GM12878 (cell line): ENCODE measurements around the gene TDRKH. TPM values are rescaled to one million over a fixed set of nuclear protein-coding genes. Genes with fewer than 3 reads are reported as not detected.

Experiments used
- ATAC-seq: fragments of 200-7000 bp; cut with Tn5 transposase; 3 replicates; pipeline ENCODE4 v1.9.1; 2020; ENCODE audit warnings: mild to moderate bottlenecking, moderate library complexity
- BruUV-seq: library from RNA; stranded (reverse); fragments of 400-500 nt; replicated peaks from 2 replicates; lab custom pipeline; 2021; lab: Mats Ljungman, UMichigan
- CTCF ChIA-PET: fragments of 300-600 bp; sonication (Branson Sonifier 250); formaldehyde crosslinking; extraction: SDS; loops from one replicate; lab custom pipeline; 2021; ENCODE audit warnings: inconsistent platforms; lab: Yijun Ruan, JAX
- POLR2A ChIA-PET: fragments of 350-600 bp; formaldehyde crosslinking; extraction: SDS; loops from one replicate; lab custom pipeline; 2021; ENCODE audit warnings: inconsistent platforms; lab: Charles Lee
- RAD21 ChIA-PET: fragments of 300-600 bp; sonication (Branson Sonifier 250); formaldehyde crosslinking; loops from one replicate; lab custom pipeline; 2023; ENCODE audit warnings: antibody characterized with exemption; ENCODE audit not compliant: unreplicated experiment; lab: Charles Lee
- SMC1A ChIA-PET: fragments of 300-600 bp; sonication (Branson Sonifier 250); formaldehyde crosslinking; loops from one replicate; lab custom pipeline; 2023; ENCODE audit not compliant: unreplicated experiment, uncharacterized antibody; lab: Charles Lee
- DNase-seq: peaks from one replicate; pipeline ENCODE4 v3.0.0-alpha.2; 2011; ENCODE audit warnings: low read depth, low spot score
- FAIRE-seq: peaks from 3 replicates; lab custom pipeline; 2011; peaks lifted over from hg19 to GRCh38; lab: Jason Lieb, UNC
- H2AFZ ChIP-seq: 2 replicates; pipeline ENCODE4 v1.6.0; 2011; ENCODE audit warnings: low read depth, low read length, control low read depth; ENCODE audit not compliant: control insufficient read depth
- H3K27ac ChIP-seq: 2 replicates; pipeline ENCODE4 v1.5.1; 2011; ENCODE audit warnings: control low read depth; ENCODE audit not compliant: control insufficient read depth, insufficient read depth
- H3K27me3 ChIP-seq, 2 experiments: replicated peaks in 1 of 2; 2 replicates each; pipeline versions ENCODE4 v1.6.0 to v1.6.1; 2011; ENCODE audit warnings: low read length in 1 of 2; ENCODE audit not compliant: control insufficient read depth in 2 of 2, insufficient read depth in 2 of 2
- H3K36me3 ChIP-seq, 2 experiments: 2 replicates each; pipeline ENCODE4 v1.5.1; 2011; ENCODE audit warnings: low read length in 1 of 2; ENCODE audit not compliant: control insufficient read depth in 2 of 2, insufficient read depth in 2 of 2
- H3K4me1 ChIP-seq: 2 replicates; pipeline ENCODE4 v1.6.1; 2011; ENCODE audit warnings: mild to moderate bottlenecking, low read length, moderate library complexity, mixed read lengths; ENCODE audit not compliant: control insufficient read depth, insufficient read depth
- H3K4me2 ChIP-seq: 2 replicates; pipeline ENCODE4 v1.6.0; 2011; ENCODE audit warnings: control low read depth; ENCODE audit not compliant: control insufficient read depth, insufficient read depth
- H3K4me3 ChIP-seq: fragments of 200-600 bp; sonication (generic); 2 replicates; pipeline ENCODE4 v1.5.1; 2016
- H3K79me2 ChIP-seq: 2 replicates; pipeline ENCODE4 v1.6.0; 2011; ENCODE audit warnings: low read length; ENCODE audit not compliant: control insufficient read depth, insufficient read depth
- H3K9ac ChIP-seq: 2 replicates; pipeline ENCODE4 v1.8.0; 2011; ENCODE audit warnings: low read length, control low read depth, mixed read lengths; ENCODE audit not compliant: control insufficient read depth, insufficient read depth
- H3K9me3 ChIP-seq: replicated peaks from 3 replicates; pipeline ENCODE4 v1.5.1; 2011; ENCODE audit warnings: mild to moderate bottlenecking, low read length; ENCODE audit not compliant: control insufficient read depth, insufficient read depth
- H4K20me1 ChIP-seq: 2 replicates; pipeline ENCODE4 v1.6.0; 2011; ENCODE audit not compliant: control insufficient read depth, insufficient read depth
- BMI1 ChIP-seq: fragments of 450-650 bp; IDR thresholded peaks from 2 replicates; pipeline ENCODE4 v1.6.1; 2016; ENCODE audit warnings: mild to moderate bottlenecking, moderate library complexity, borderline replicate concordance
- EED ChIP-seq: sonication (generic); IDR thresholded peaks from 2 replicates; pipeline ENCODE4 v1.6.1; 2016; ENCODE audit warnings: antibody characterized with exemption, low read depth
- HSF1 ChIP-seq: fragments of 150-350 bp; IDR thresholded peaks from 2 replicates; pipeline ENCODE4 v1.6.1; 2014; ENCODE audit warnings: mild to moderate bottlenecking, low read depth, low read length
- IRF4 ChIP-seq: IDR thresholded peaks from 2 replicates; pipeline ENCODE4 v1.6.1; 2011; ENCODE audit warnings: low read depth, low read length
- KLF5 ChIP-seq: fragments of 450-650 bp; IDR thresholded peaks from 2 replicates; pipeline ENCODE4 v1.6.1; 2014; ENCODE audit warnings: mild to moderate bottlenecking; ENCODE audit not compliant: partially characterized antibody
- MEF2A ChIP-seq: IDR thresholded peaks from 2 replicates; pipeline ENCODE4 v1.6.1; 2011; ENCODE audit warnings: low read depth, mild to moderate bottlenecking, low read length, moderate library complexity; ENCODE audit not compliant: insufficient read depth
- MXI1 ChIP-seq: fragments of 150-350 bp; IDR thresholded peaks from 2 replicates; pipeline ENCODE4 v1.6.1; 2011; ENCODE audit warnings: low read depth, mild to moderate bottlenecking, inconsistent platforms, low read length, improper control_type of control experiment
- RB1 ChIP-seq: fragments of 450-650 bp; formaldehyde crosslinking; IDR thresholded peaks from 2 replicates; pipeline ENCODE4 v1.6.1; 2017; ENCODE audit warnings: mild to moderate bottlenecking, borderline replicate concordance
- SMAD1 ChIP-seq: fragments of 450-650 bp; IDR thresholded peaks from 2 replicates; pipeline ENCODE4 v1.6.1; 2018; ENCODE audit warnings: mild to moderate bottlenecking, low read depth; ENCODE audit not compliant: partially characterized antibody
- STAT1 ChIP-seq: fragments of 450-650 bp; conservative IDR thresholded peaks from 2 replicates; pipeline ENCODE4 v1.6.1; 2014; ENCODE audit warnings: antibody characterized with exemption, mild to moderate bottlenecking
- TCF12 ChIP-seq: IDR thresholded peaks from 2 replicates; pipeline ENCODE4 v1.6.1; 2011; ENCODE audit warnings: low read depth, mild to moderate bottlenecking, low read length
- TCF3 ChIP-seq: IDR thresholded peaks from 2 replicates; pipeline ENCODE4 v1.6.1; 2012; ENCODE audit warnings: low read depth, mild to moderate bottlenecking, low read length, borderline replicate concordance; ENCODE audit not compliant: insufficient read depth
- ZBTB40 ChIP-seq: fragments of 450-650 bp; IDR thresholded peaks from 2 replicates; pipeline ENCODE4 v1.6.1; 2016; ENCODE audit warnings: mild to moderate bottlenecking, moderate library complexity, borderline replicate concordance
- ZSCAN29 ChIP-seq: fragments of 450-650 bp; IDR thresholded peaks from 2 replicates; pipeline ENCODE4 v1.6.1; 2017; ENCODE audit warnings: mild to moderate bottlenecking, moderate library complexity
- ZZZ3 ChIP-seq: IDR thresholded peaks from 2 replicates; pipeline ENCODE4 v1.6.1; 2011; ENCODE audit warnings: low read depth; ENCODE audit not compliant: control insufficient read depth, insufficient read length
- WGBS: methylation state at CpG from one replicate; pipeline ENCODE4 v1.1.6; 2016; ENCODE audit warnings: low lambda C conversion rate; ENCODE audit not compliant: insufficient replicate concordance, insufficient coverage; ENCODE audit errors: missing lambda C conversion rate; 5-methylcytosine and 5-hydroxymethylcytosine counted together
- in situ Hi-C: fragments of 300-500 bp; cut with MboI; formaldehyde crosslinking; loops from 9 replicates; pipeline ENCODE4 v1.14.3; 2018; ENCODE audit warnings: mixed read lengths
- intact Hi-C: fragments of 100-400 bp; cut with micrococcal nuclease; formaldehyde crosslinking; loops from one replicate; pipeline ENCODE4 v1.14.2; 2022; ENCODE audit not compliant: unreplicated experiment
- polyA plus RNA-seq, 11 experiments: library from polyadenylated mRNA; depleted of rRNA in 4 of 11; unstranded in 6 of 11; stranded (reverse) in 5 of 11; fragments of >200 nt; fragmentation: Nextera tagmentation in 4 of 11; fragmentation: Illumina TruSeq in 1 of 11; extraction: Ambion mirVana in 4 of 11; extraction: Trizol in 1 of 11; gene quantifications; 1 replicate in 1 of 11; 2 replicates in 10 of 11; pipeline versions ENCODE4 v1.2.1 to v1.2.3, GENCODE V29; 2011 to 2016; ENCODE audit warnings: inconsistent platforms in 2 of 11, missing spikeins in 2 of 11, low read depth in 1 of 11
- total RNA-seq, 4 experiments: library from RNA; depleted of rRNA in 3 of 4; stranded (reverse); fragments of >200 nt in 3 of 4; fragmentation: Illumina TruSeq in 1 of 4; extraction: Trizol in 1 of 4; gene quantifications; 2 replicates each; pipeline versions ENCODE4 v1.2.1 to v1.2.3, GENCODE V29; 2013 to 2021
- TF ChIP-seq, protein P1 (sequence below): fragments of 450-650 bp; IDR thresholded peaks from 2 replicates; pipeline ENCODE4 v1.6.1; 2017; ENCODE audit warnings: mild to moderate bottlenecking, low read depth, inconsistent platforms; ENCODE audit not compliant: poor library complexity, severe bottlenecking

Gene TDRKH
- total and polyA plus RNA-seq, 10 of the 15 experiments (the other 5 are each of a cell fraction or from before 2014, with no cell fraction given), result 1.3 to 8.4 (median 2.9) TPM

GRCh38 chr1:151825204-151825603 lies 34.9 kb upstream of the TDRKH start (continued):
- TF ChIP-seq ZBTB40, result no peak

- H2AFZ ChIP-seq, result no peak overlapping the region
- H3K4me1 ChIP-seq, result peaks cover 5% of the 10 kb centered on the region
- H3K79me2 ChIP-seq, result no peaks in the 10 kb centered on the region
- FAIRE-seq (no peak), ATAC-seq (no peak), DNase-seq (no peak)
- no peaks in the 10 kb centered on the region for H3K36me3 ChIP-seq
- SMC1A ChIA-PET, result no interaction called here
- RAD21 ChIA-PET, result interaction anchor here (1.9 kb wide), 1 partner anchor 13 kb away, joined by 7 read pairs; no protein-coding TSS in a partner anchor
- intact Hi-C loops (no loop called here), in situ Hi-C loops (no loop called here)
- no peaks in the 10 kb centered on the region for H3K9me3 ChIP-seq
- 26% methylated on average over 8 of the region's 8 CpGs for WGBS
- BruUV-seq, result no TSS peak
- H4K20me1 ChIP-seq, result no peaks in the 10 kb centered on the region
- no peaks in the 10 kb centered on the region for H3K27me3 ChIP-seq
- CTCF ChIA-PET, result interaction anchor here (1.1 to 1.4 kb wide), 2 partner anchors 13 to 177 kb away, joined by 3 read pairs; no protein-coding TSS in a partner anchor
- H3K27ac ChIP-seq, result no peak overlapping the region
- no peak overlapping the region for H3K9ac ChIP-seq
- H3K4me3 ChIP-seq, result no peak overlapping the region
- POLR2A ChIA-PET, result no interaction called here
- no peak overlapping the region for H3K4me2 ChIP-seq
- TF ChIP-seq MEF2A (no peak), RB1 (no peak), IRF4 (no peak), TCF12 (no peak), SMAD1 (no peak), TCF3 (no peak), BMI1 (no peak), ZZZ3 (no peak), STAT1 (no peak), KLF5 (no peak), ZSCAN29 (no peak), HSF1 (no peak), MXI1 (no peak), EED (no peak)
- TF ChIP-seq, protein P1, sequence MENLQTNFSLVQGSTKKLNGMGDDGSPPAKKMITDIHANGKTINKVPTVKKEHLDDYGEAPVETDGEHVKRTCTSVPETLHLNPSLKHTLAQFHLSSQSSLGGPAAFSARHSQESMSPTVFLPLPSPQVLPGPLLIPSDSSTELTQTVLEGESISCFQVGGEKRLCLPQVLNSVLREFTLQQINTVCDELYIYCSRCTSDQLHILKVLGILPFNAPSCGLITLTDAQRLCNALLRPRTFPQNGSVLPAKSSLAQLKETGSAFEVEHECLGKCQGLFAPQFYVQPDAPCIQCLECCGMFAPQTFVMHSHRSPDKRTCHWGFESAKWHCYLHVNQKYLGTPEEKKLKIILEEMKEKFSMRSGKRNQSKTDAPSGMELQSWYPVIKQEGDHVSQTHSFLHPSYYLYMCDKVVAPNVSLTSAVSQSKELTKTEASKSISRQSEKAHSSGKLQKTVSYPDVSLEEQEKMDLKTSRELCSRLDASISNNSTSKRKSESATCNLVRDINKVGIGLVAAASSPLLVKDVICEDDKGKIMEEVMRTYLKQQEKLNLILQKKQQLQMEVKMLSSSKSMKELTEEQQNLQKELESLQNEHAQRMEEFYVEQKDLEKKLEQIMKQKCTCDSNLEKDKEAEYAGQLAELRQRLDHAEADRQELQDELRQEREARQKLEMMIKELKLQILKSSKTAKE, result no peak
These were observed 32.9 kb upstream of the TDRKH start for GRCh38 chr1:151823175-151823574.
